Measurements from ENCODE around the gene ACSM2B. TPM values are rescaled to one million over a fixed set of nuclear protein-coding genes. Genes with fewer than 3 reads are reported as not detected.
"Not testable (repeated sequence)": the region's sequence is repeated elsewhere in the genome, so short reads cannot be mapped to it uniquely, and the experiment has no call there.

Gene ACSM2B
- total RNA-seq, 4 donors from 2014 or later = 1.3 TPM; not detected in 3

GRCh38 chr16:20507280-20507679, 68.9 kb downstream of the ACSM2B start:
- Histone ChIP-seq H3K36me3 (no peaks in the 10 kb centered on the region), H3K27me3 (no peaks in the 10 kb centered on the region), H3K4me3 (no peak overlapping the region), H3K4me1 (no peaks in the 10 kb centered on the region), H3K9me3 (no peaks in the 10 kb centered on the region), H3K27ac (no peak overlapping the region)
- intact Hi-C loops (cut with DNase I; ENCODE audit: low total_unique reads) = no loop called here
- no peak for TF ChIP-seq POLR2A (IDR thresholded peaks at IDR 0.05)
- TF ChIP-seq CTCF (IDR thresholded peaks at IDR 0.05) = no peak
- no peak for DNase-seq

GRCh38 chr16:20504418-20504817, 71.7 kb downstream of the ACSM2B start:
- Histone ChIP-seq H3K36me3 (no peaks in the 10 kb centered on the region), H3K9me3 (no peaks in the 10 kb centered on the region), H3K4me1 (no peaks in the 10 kb centered on the region), H3K4me3 (no peak overlapping the region), H3K27me3 (no peaks in the 10 kb centered on the region), H3K27ac (no peak overlapping the region)
- DNase-seq = no peak
- intact Hi-C loops (cut with DNase I; ENCODE audit: low total_unique reads) = no loop called here
- no peak for TF ChIP-seq CTCF (IDR thresholded peaks at IDR 0.05)

- H3K27ac ChIP-seq; H3K4me3 ChIP-seq; H3K9me3 ChIP-seq; H3K27me3 ChIP-seq; H3K4me1 ChIP-seq; DNase-seq; intact Hi-C loops (cut with DNase I; ENCODE audit: low total_unique reads); H3K36me3 ChIP-seq: not testable (repeated sequence)
Measured at GRCh38 chr16:20491448-20491847, 84.7 kb downstream of the ACSM2B start.

GRCh38 chr16:20490994-20491393, 85.2 kb downstream of the ACSM2B start:
- H3K4me3 ChIP-seq; H3K4me1 ChIP-seq; DNase-seq; H3K27me3 ChIP-seq; H3K27ac ChIP-seq; H3K36me3 ChIP-seq; H3K9me3 ChIP-seq; intact Hi-C loops (cut with DNase I; ENCODE audit: low total_unique reads): not testable (repeated sequence)

Small RNAs within 50 kb of the gene (small RNA-seq; reads per million reads assigned to genes)
- gene AC141273.3 = not detected

Other genes with a start within 250 kb of the ACSM2B start
- gene GP2, start 248.9 kb downstream of the ACSM2B start, total RNA-seq = not detected
- gene UMOD, start 223.7 kb downstream of the ACSM2B start, total RNA-seq = not detected
- not detected for gene PDILT, start 171.6 kb downstream of the ACSM2B start, total RNA-seq
- 1 to 10 TPM in 1 of 4 donors, under 1 TPM in 1, not detected in 2; 0.51 to 2.0 TPM for gene ACSM5, start 166.8 kb downstream of the ACSM2B start, total RNA-seq
- gene ACSM2A, start 124.8 kb downstream of the ACSM2B start, total RNA-seq = not detected
- 1 to 10 TPM in 2 of 4 donors, under 1 TPM in 2; 0.14 to 4.7 (median 1.9) TPM for gene ACSM1, start 121.3 kb upstream of the ACSM2B start, total RNA-seq
- gene THUMPD1, start 165.5 kb upstream of the ACSM2B start, total RNA-seq = 100 to 1,000 TPM in 1 of 4 donors, 10 to 100 TPM in 3; 37.6 to 139 (median 50.2) TPM
- 100 to 1,000 TPM in 2 of 4 donors, 10 to 100 TPM in 2; 18.7 to 365 (median 175) TPM for gene ACSM3, start 187.6 kb upstream of the ACSM2B start, total RNA-seq
- gene ERI2, start 230.1 kb upstream of the ACSM2B start, total RNA-seq = 10 to 100 TPM in 1 of 4 donors, 1 to 10 TPM in 2, under 1 TPM in 1; 0.88 to 37.3 (median 5.0) TPM
- 10 to 100 TPM in 1 of 4 donors, 1 to 10 TPM in 1, under 1 TPM in 1, not detected in 1; 0.88 to 16.6 (median 6.2) TPM for gene REXO5, start 230.2 kb upstream of the ACSM2B start, total RNA-seq

Measured in uterus (tissue), 4 donors.